Activated naive CD4-positive, alpha-beta T cell treated with anti-CD3 and anti-CD28 coated beads, Interleukin-2, amount 50 U/mL, for 72 hours (primary cell): ENCODE results near the gene RFC3. TPM values are rescaled to one million over a fixed set of nuclear protein-coding genes. Genes with fewer than 3 reads are reported as not detected.
A peak's percentile ranks its signal among the peaks of the same experiment; 100 is the strongest.
"Not testable (repeated sequence)": the region's sequence is repeated elsewhere in the genome, so short reads cannot be mapped to it uniquely, and the experiment has no call there.

ENCODE experiments used
- ATAC-seq, 2 donors: fragments of 150-1000 bp; cut with Tn5 transposase; 2 replicates each; pipeline ENCODE4 v1.10.0; 2021; ENCODE audit warnings: mild to moderate bottlenecking in 2 of 2, moderate library complexity in 2 of 2
- DNase-seq, 2 donors: peaks; one replicate each; pipeline ENCODE4 v3.0.0; 2021 to 2022; ENCODE audit warnings: low spot score in 2 of 2
- H3K27ac Mint-ChIP-seq, 2 donors: one replicate each; pipeline ENCODE4 v1.8.0; 2022; ENCODE audit warnings: mild to moderate bottlenecking in 2 of 2, mixed read lengths in 2 of 2
- H3K36me3 Mint-ChIP-seq, 2 donors: one replicate each; pipeline ENCODE4 v1.8.0; 2022; ENCODE audit warnings: mixed read lengths in 2 of 2
- H3K9me3 Mint-ChIP-seq, 2 donors: one replicate each; pipeline ENCODE4 v1.8.0; 2022; ENCODE audit warnings: mixed read lengths in 2 of 2
- total RNA-seq, 2 donors: library from RNA; stranded (reverse); gene quantifications; one replicate each; pipeline ENCODE4 v1.2.3, GENCODE V29; 2022

RFC3 gene
- 10 to 100 TPM; 58.8 to 61.5 TPM for total RNA-seq

DNA sequence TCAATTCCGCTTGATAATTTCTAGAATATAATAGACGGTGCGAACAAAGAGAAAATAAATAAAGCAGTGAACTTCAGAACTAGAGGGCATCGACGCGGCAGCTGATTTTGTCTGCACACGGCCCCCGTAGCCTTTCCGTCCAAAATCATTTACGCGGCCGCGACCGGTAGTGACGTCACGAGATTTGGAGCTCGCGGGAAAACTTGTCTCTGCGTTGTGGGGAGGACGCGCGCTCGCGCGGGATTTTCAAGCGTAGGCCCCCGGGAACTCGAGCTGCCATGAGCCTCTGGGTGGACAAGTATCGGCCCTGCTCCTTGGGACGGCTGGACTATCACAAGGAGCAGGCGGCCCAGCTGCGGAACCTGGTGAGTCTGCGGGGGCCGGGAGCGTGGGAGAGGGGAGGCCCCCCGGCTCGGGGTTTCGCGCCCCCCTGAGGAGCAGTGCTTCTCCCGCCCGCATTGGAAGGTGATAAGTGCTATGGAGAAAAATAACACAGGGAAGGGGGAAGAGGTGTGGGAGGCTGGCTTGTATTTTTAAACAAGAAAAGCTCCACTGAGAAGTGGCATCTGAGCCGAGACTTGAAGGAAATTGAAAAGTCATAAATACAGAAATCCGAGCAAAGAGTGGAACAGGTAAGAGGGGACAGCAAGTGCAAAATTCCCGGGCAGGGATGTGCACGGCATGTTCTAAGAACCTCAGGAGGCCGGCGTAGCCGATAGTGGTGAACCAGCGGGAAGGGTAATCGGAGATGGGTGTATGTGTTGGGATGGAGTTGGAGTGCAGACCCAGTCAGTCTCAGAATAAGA lies at the start of gene RFC3:
Gene RFC3 (plus strand): TSS at position 249 of the 806 bp plus-strand sequence. CDS start 30 bp downstream, at position 279.
- peaks cover 38 to 50% of the 10 kb centered on the region in 2 donors for H3K36me3 Mint-ChIP-seq
- ATAC-seq = peak; percentile 98 to 99
- peak within 1 kb of the TSS; percentile 98 for H3K27ac Mint-ChIP-seq
- no peaks in the 10 kb centered on the region for H3K9me3 Mint-ChIP-seq
- DNase-seq = peak; percentile 88 to 90

DNA sequence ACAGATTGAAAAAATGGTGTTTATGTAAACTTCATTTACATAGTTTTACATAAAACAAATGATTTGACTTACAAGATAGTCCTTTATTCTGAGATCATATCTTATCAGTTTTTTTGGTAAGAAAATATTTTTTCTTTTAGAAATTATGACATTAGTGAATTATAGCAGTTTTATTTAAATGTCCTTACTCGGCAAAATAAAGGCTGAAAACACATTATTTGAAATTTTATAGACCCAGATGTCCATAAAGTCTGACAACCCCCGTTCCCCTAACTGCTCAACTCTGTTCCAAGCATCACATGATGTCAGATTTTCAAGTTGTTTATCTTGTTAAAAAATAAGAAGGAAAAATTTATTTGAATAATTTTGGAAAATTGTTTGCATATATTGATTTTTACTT lies 46.7 kb upstream of the RFC3 start:
- Mint-ChIP-seq H3K27ac (no peak overlapping the region), H3K36me3 (no peaks in the 10 kb centered on the region), H3K9me3 (no peaks in the 10 kb centered on the region)
- no peak for ATAC-seq
- DNase-seq = no peak

GRCh38 chr13:33773790-33774462 lies 44.0 kb upstream of the RFC3 start:
- no peaks in the 10 kb centered on the region for H3K36me3 Mint-ChIP-seq
- ATAC-seq = no peak
- DNase-seq = no peak
- no peak overlapping the region for H3K27ac Mint-ChIP-seq
- no peaks in the 10 kb centered on the region for H3K9me3 Mint-ChIP-seq

GRCh38 chr13:33775339-33776108 lies 42.4 kb upstream of the RFC3 start:
- no peak for DNase-seq
- ATAC-seq = no peak
- H3K9me3 Mint-ChIP-seq = peaks cover 0 to 2% of the 10 kb centered on the region in 2 donors
- no peak overlapping the region for H3K27ac Mint-ChIP-seq
- peaks cover 0 to 2% of the 10 kb centered on the region in 2 donors for H3K36me3 Mint-ChIP-seq

DNA sequence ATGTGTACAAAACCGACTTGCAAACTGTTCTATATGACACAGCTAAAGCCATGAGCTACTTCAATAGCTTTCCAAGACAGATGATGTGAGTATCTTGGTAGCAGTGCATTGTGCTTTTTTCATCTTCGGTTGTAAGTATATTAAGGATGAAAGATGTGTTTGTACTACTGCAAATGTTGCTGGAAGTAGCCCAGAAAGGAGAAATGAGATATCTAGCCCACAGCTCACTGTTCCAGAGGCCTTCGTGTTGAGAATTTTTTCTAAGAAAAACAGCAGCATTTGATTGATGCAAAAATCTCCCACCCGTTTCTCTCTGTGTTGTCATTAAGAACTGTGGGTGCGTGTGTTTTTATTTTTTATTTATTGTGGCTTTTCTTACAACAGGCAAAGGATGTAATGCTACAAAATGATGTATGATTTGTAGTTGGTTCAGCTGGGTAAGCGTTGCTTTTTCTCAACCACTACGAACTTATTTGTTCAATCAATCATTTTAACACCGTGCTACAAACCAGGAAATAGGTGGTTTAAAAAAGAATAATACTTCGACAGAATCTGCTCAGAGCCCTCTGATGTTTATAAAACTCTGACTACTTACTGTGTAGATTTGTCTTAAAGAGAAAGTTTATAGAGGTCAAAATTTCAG lies 41.6 kb upstream of the RFC3 start:
- Mint-ChIP-seq H3K36me3 (peaks cover 0 to 8% of the 10 kb centered on the region in 2 donors), H3K27ac (no peak overlapping the region), H3K9me3 (peaks cover 0 to 6% of the 10 kb centered on the region in 2 donors)
- DNase-seq = no peak
- no peak for ATAC-seq

- Mint-ChIP-seq H3K9me3 (peaks cover 3 to 6% of the 10 kb centered on the region in 2 donors), H3K27ac (no peak overlapping the region), H3K36me3 (peaks cover 5 to 14% of the 10 kb centered on the region in 2 donors)
- no peak for ATAC-seq
- no peak for DNase-seq
Observed at GRCh38 chr13:33782631-33783030, 35.3 kb upstream of the RFC3 start.

DNA sequence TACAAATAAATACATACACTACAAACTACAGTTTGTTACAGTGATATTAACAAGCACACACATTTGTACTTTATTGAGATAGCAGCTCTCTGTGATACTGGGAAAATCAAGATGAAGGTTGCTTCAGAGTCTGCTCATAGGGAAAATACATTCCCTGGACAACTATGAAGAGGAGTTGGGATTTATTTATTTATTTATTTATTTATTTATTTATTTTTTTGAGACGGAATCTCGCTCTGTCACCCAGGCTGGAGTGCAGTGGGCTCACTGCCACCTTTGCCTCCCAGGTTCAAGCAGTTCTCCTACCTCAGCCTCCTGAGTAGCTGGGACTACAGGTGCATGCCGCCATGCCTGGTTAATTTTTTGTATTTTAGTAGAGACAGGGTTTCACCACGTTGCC lies 34.7 kb upstream of the RFC3 start:
- peaks cover 5 to 14% of the 10 kb centered on the region in 2 donors for H3K36me3 Mint-ChIP-seq
- not testable (repeated sequence) for ATAC-seq, H3K27ac Mint-ChIP-seq, DNase-seq, H3K9me3 Mint-ChIP-seq

- peaks cover 3 to 6% of the 10 kb centered on the region in 2 donors for H3K9me3 Mint-ChIP-seq
- ATAC-seq (no peak), DNase-seq (no peak)
- H3K36me3 Mint-ChIP-seq = peaks cover 5 to 14% of the 10 kb centered on the region in 2 donors
- H3K27ac Mint-ChIP-seq = no peak overlapping the region
Observed at GRCh38 chr13:33784738-33785137, 33.2 kb upstream of the RFC3 start.

- Mint-ChIP-seq H3K36me3 (peaks cover 5 to 13% of the 10 kb centered on the region in 2 donors), H3K27ac (no peak overlapping the region), H3K9me3 (peaks cover 3 to 5% of the 10 kb centered on the region in 2 donors)
- DNase-seq (no peak), ATAC-seq (no peak)
Observed at GRCh38 chr13:33785384-33785783, 32.6 kb upstream of the RFC3 start.

GRCh38 chr13:33787051-33787591 lies 30.8 kb upstream of the RFC3 start:
- Mint-ChIP-seq H3K9me3 (peaks cover 0 to 9% of the 10 kb centered on the region in 2 donors), H3K36me3 (no peaks in the 10 kb centered on the region), H3K27ac (peak overlapping the region in 1 of 2 donors; percentile 49)
- ATAC-seq (peak; percentile 46 to 59), DNase-seq (no peak)

- Mint-ChIP-seq H3K36me3 (no peaks in the 10 kb centered on the region), H3K27ac (no peak overlapping the region), H3K9me3 (peaks cover 0 to 9% of the 10 kb centered on the region in 2 donors)
- ATAC-seq (no peak), DNase-seq (no peak)
Observed at GRCh38 chr13:33789066-33789606, 28.8 kb upstream of the RFC3 start.

- no peak overlapping the region for H3K27ac Mint-ChIP-seq
- H3K9me3 Mint-ChIP-seq = peaks cover 0 to 6% of the 10 kb centered on the region in 2 donors
- ATAC-seq = no peak
- no peak for DNase-seq
- no peaks in the 10 kb centered on the region for H3K36me3 Mint-ChIP-seq
Observed at GRCh38 chr13:33789739-33790138, 28.2 kb upstream of the RFC3 start.

- Mint-ChIP-seq H3K27ac (no peak overlapping the region), H3K36me3 (no peaks in the 10 kb centered on the region), H3K9me3 (peaks cover 0 to 6% of the 10 kb centered on the region in 2 donors)
- DNase-seq = no peak
- no peak for ATAC-seq
Observed at GRCh38 chr13:33793726-33794125, 24.2 kb upstream of the RFC3 start.

DNA sequence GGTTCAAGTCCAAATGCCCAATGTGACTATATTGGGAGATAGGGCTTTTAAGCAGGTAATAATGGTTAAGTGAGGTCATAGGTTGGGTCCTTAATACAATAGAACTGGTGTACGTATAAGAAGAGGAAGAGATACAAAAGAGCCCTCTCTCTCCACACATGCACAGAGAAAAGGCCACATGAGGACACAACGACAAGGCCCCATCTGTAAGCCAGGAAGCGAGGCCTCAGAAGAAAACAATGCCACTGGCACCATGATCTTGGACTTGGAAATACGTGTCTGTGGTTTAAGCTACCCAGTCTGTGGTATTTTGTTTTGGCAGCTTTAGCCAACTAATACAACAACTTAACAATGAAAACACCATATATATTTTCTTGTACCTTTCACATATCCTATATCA lies 23.4 kb upstream of the RFC3 start:
- no peaks in the 10 kb centered on the region for H3K36me3 Mint-ChIP-seq
- peaks cover 0 to 6% of the 10 kb centered on the region in 2 donors for H3K9me3 Mint-ChIP-seq
- DNase-seq = no peak
- H3K27ac Mint-ChIP-seq = no peak overlapping the region
- ATAC-seq = no peak

GRCh38 chr13:33796095-33796494 lies 21.9 kb upstream of the RFC3 start:
- no peak overlapping the region for H3K27ac Mint-ChIP-seq
- DNase-seq = no peak
- H3K36me3 Mint-ChIP-seq = no peaks in the 10 kb centered on the region
- H3K9me3 Mint-ChIP-seq = peaks cover 0 to 6% of the 10 kb centered on the region in 2 donors
- ATAC-seq = no peak

- Mint-ChIP-seq H3K9me3 (no peaks in the 10 kb centered on the region), H3K27ac (no peak overlapping the region), H3K36me3 (no peaks in the 10 kb centered on the region)
- no peak for ATAC-seq
- no peak for DNase-seq
Observed at GRCh38 chr13:33797622-33798021, 20.3 kb upstream of the RFC3 start.
